Measurements from ENCODE around the gene PUM2. TPM values are rescaled to one million over a fixed set of nuclear protein-coding genes. Genes with fewer than 3 reads are reported as not detected.

The PUM2 gene
- total and polyA plus RNA-seq, 2 of the 8 experiments (the other 6 are each of a cell fraction or from before 2014, with no cell fraction given), result 46.6 to 114 TPM

- no peak for TF ChIP-seq EZH2 (IDR thresholded peaks at IDR 0.05; ENCODE audit: low read depth, low read length, severe bottlenecking)
- TF ChIP-seq KDM1A (IDR thresholded peaks at IDR 0.05; ENCODE audit: borderline replicate concordance, low read length), result peak; percentile 33; the same call in 1 of the 2 replicates
- TF ChIP-seq POU5F1 (IDR thresholded peaks at IDR 0.05; ENCODE audit: low read depth, low read length), result no peak
- TF ChIP-seq FOSL1 (IDR thresholded peaks at IDR 0.05; ENCODE audit: insufficient read depth, low read depth, low read length), result no peak
- TF ChIP-seq KDM5A (IDR thresholded peaks at IDR 0.05; ENCODE audit: low read length), result no peak
- TF ChIP-seq BRCA1 (IDR thresholded peaks at IDR 0.05; ENCODE audit: low read depth, low read length), result no peak
- TF ChIP-seq SUZ12 (IDR thresholded peaks at IDR 0.05; ENCODE audit: low read length), result no peak
- TF ChIP-seq RAD21 (IDR thresholded peaks at IDR 0.05 in 1 of 2, conservative IDR thresholded peaks at IDR 0.05 in 1 of 2; ENCODE audit: low read depth in 2 of 2, low read length in 2 of 2), result peak; percentile 48 to 55
- TF ChIP-seq KDM4A (IDR thresholded peaks at IDR 0.05; ENCODE audit: low read depth, low read length, severe bottlenecking), result peak; percentile 35
- TF ChIP-seq CBX8 (IDR thresholded peaks at IDR 0.05; ENCODE audit: borderline replicate concordance, low read depth, low read length), result no peak
- TF ChIP-seq TAF1 (IDR thresholded peaks at IDR 0.05; ENCODE audit: low read depth, low read length), result 0 out of 2 replicates have a peak, but pooled peaks have one; percentile 47
- no peak for TF ChIP-seq SP2 (IDR thresholded peaks at IDR 0.05; ENCODE audit: low read length)
- TF ChIP-seq BACH1 (IDR thresholded peaks at IDR 0.05; ENCODE audit: low read length), result 0 out of 2 replicates have a peak, but pooled peaks have one; percentile 23
- no peak for TF ChIP-seq TCF12 (IDR thresholded peaks at IDR 0.05; ENCODE audit: low read depth, low read length)
- TF ChIP-seq CREB1 (IDR thresholded peaks at IDR 0.05), result no peak; the same call in 1 of the 2 replicates
- TF ChIP-seq NANOG (IDR thresholded peaks at IDR 0.05; ENCODE audit: insufficient read depth, low read depth, low read length, poor library complexity, severe bottlenecking), result no peak
- no peak for TF ChIP-seq TEAD4 (IDR thresholded peaks at IDR 0.05; ENCODE audit: low read depth, low read length)
- TF ChIP-seq EP300 (IDR thresholded peaks at IDR 0.05; ENCODE audit: borderline replicate concordance in 1 of 2, low read depth in 2 of 2, low read length in 2 of 2), result no peak
- TF ChIP-seq MAFK (IDR thresholded peaks at IDR 0.05; ENCODE audit: low read depth, low read length), result no peak
- no peak for TF ChIP-seq CBX5 (IDR thresholded peaks at IDR 0.05; ENCODE audit: low read depth, low read length)
- TF ChIP-seq RBBP5 (IDR thresholded peaks at IDR 0.05; ENCODE audit: borderline replicate concordance, low read depth, low read length), result no peak; the same call in 1 of the 2 replicates
- no peak for TF ChIP-seq TAF7 (optimal IDR thresholded peaks at IDR 0.05; ENCODE audit: borderline replicate concordance, low read depth, low read length)
- TF ChIP-seq CHD2 (IDR thresholded peaks at IDR 0.05; ENCODE audit: low read length), result no peak
- no peak for TF ChIP-seq GTF2F1 (IDR thresholded peaks at IDR 0.05; ENCODE audit: borderline replicate concordance, low read depth, low read length)
Measured at GRCh38 chr2:20225294-20226151, 125.1 kb downstream of the PUM2 start (continued).

All from H1 (cell line).